H54 (cell line): ENCODE data around the gene NFAM1.

Experiments used
- DNase-seq: peaks from one replicate; pipeline ENCODE4 v3.0.0; 2011; ENCODE audit warnings: low spot score, mixed read lengths; ENCODE audit not compliant: insufficient read length
- FAIRE-seq: peaks from 3 replicates; lab custom pipeline; 2011; peaks lifted over from hg19 to GRCh38; lab: Jason Lieb, UNC
- POLR2A ChIP-seq: IDR thresholded peaks from 2 replicates; pipeline ENCODE4 v1.6.1; 2011; ENCODE audit warnings: low read depth, mild to moderate bottlenecking, low read length

The NFAM1 gene

GRCh38 chr22:42397332-42398249 is 34.6 kb downstream of the NFAM1 start:
- no peak for FAIRE-seq
- DNase-seq, result no peak
- TF ChIP-seq POLR2A, result no peak

- TF ChIP-seq POLR2A, result no peak
- no peak for FAIRE-seq
- no peak for DNase-seq
Measured at GRCh38 chr22:42396621-42397331, 35.4 kb downstream of the NFAM1 start.

- FAIRE-seq, result no peak
- TF ChIP-seq POLR2A, result no peak
- no peak for DNase-seq
Measured at GRCh38 chr22:42389143-42389542, 43.1 kb downstream of the NFAM1 start.

- no peak for FAIRE-seq
- TF ChIP-seq POLR2A, result no peak
Measured at GRCh38 chr22:42388130-42388797, 43.9 kb downstream of the NFAM1 start.

GRCh38 chr22:42387631-42388030 is 44.6 kb downstream of the NFAM1 start:
- no peak for TF ChIP-seq POLR2A
- DNase-seq, result no peak
- no peak for FAIRE-seq

More at GRCh38 chr22:42388130-42388797, 43.9 kb downstream of the NFAM1 start:
- DNase-seq, result no peak

- TF ChIP-seq POLR2A, result no peak
- DNase-seq (no peak), FAIRE-seq (no peak)
Measured at GRCh38 chr22:42385696-42386095, 46.5 kb downstream of the NFAM1 start.

- DNase-seq (no peak), FAIRE-seq (no peak)
- no peak for TF ChIP-seq POLR2A
Measured at GRCh38 chr22:42384506-42384905, 47.7 kb downstream of the NFAM1 start.

GRCh38 chr22:42383851-42384417 is 48.3 kb downstream of the NFAM1 start:
- TF ChIP-seq POLR2A, result no peak
- no peak for FAIRE-seq
- no peak for DNase-seq

GRCh38 chr22:42383287-42383686 is 48.9 kb downstream of the NFAM1 start:
- no peak for DNase-seq
- FAIRE-seq, result no peak
- TF ChIP-seq POLR2A, result no peak

GRCh38 chr22:42380769-42381551 is 51.2 kb downstream of the NFAM1 start:
- no peak for FAIRE-seq
- TF ChIP-seq POLR2A, result no peak
- no peak for DNase-seq

GRCh38 chr22:42379966-42380537 is 52.2 kb downstream of the NFAM1 start:
- DNase-seq, result no peak
- FAIRE-seq, result no peak
- TF ChIP-seq POLR2A, result no peak

GRCh38 chr22:42376711-42377554 is 55.3 kb downstream of the NFAM1 start:
- DNase-seq, result no peak
- TF ChIP-seq POLR2A, result no peak
- FAIRE-seq, result no peak

GRCh38 chr22:42375982-42376381 is 56.2 kb downstream of the NFAM1 start:
- no peak for FAIRE-seq
- no peak for DNase-seq
- TF ChIP-seq POLR2A, result no peak
